Stimulated activated CD4-positive, alpha-beta T cell treated with anti-CD3 and anti-CD28 coated beads, Interleukin-1b, Interleukin-23, amount 100 ng/mL, for 1 hour (primary cell): Measurements from ENCODE around the gene EML4.
A peak's percentile ranks its signal among the peaks of the same experiment; 100 is the strongest.

Experiments used
- DNase-seq, 2 donors: peaks; one replicate each; pipeline ENCODE4 v3.0.0-alpha.2; 2020; ENCODE audit warnings: low read depth in 2 of 2

EML4 gene

GRCh38 chr2:42225573-42225972, 56.4 kb downstream of the EML4 start:
- no peak for DNase-seq

- no peak for DNase-seq
Measured at GRCh38 chr2:42227491-42227890, 58.3 kb downstream of the EML4 start.

GRCh38 chr2:42228101-42228500, 58.9 kb downstream of the EML4 start:
- no peak for DNase-seq

GRCh38 chr2:42229949-42230348, 60.8 kb downstream of the EML4 start:
- no peak for DNase-seq

- no peak for DNase-seq
Measured at GRCh38 chr2:42230891-42231290, 61.7 kb downstream of the EML4 start.

GRCh38 chr2:42232024-42232423, 62.9 kb downstream of the EML4 start:
- DNase-seq = no peak

GRCh38 chr2:42233976-42234441, 64.9 kb downstream of the EML4 start:
- DNase-seq = no peak

GRCh38 chr2:42236911-42237310, 67.8 kb downstream of the EML4 start:
- DNase-seq = no peak

- DNase-seq = peak; percentile 9 to 11
Measured at GRCh38 chr2:42238644-42239288, 69.6 kb downstream of the EML4 start.

- DNase-seq = no peak
Measured at GRCh38 chr2:42239289-42239661, 70.1 kb downstream of the EML4 start.

- no peak for DNase-seq
Measured at GRCh38 chr2:42239811-42240210, 70.7 kb downstream of the EML4 start.

- DNase-seq = no peak
Measured at GRCh38 chr2:42241517-42241916, 72.4 kb downstream of the EML4 start.

- DNase-seq = no peak
Measured at GRCh38 chr2:42243297-42243696, 74.1 kb downstream of the EML4 start.

GRCh38 chr2:42244520-42244919, 75.4 kb downstream of the EML4 start:
- DNase-seq = no peak

GRCh38 chr2:42245396-42245795, 76.2 kb downstream of the EML4 start:
- DNase-seq = no peak

GRCh38 chr2:42246562-42246961, 77.4 kb downstream of the EML4 start:
- no peak for DNase-seq

- no peak for DNase-seq
Measured at GRCh38 chr2:42248846-42249245, 79.7 kb downstream of the EML4 start.

- no peak for DNase-seq
Measured at GRCh38 chr2:42249284-42249683, 80.1 kb downstream of the EML4 start.

GRCh38 chr2:42249887-42250286, 80.7 kb downstream of the EML4 start:
- DNase-seq = no peak

GRCh38 chr2:42250925-42251324, 81.8 kb downstream of the EML4 start:
- DNase-seq = no peak

GRCh38 chr2:42252464-42252863, 83.3 kb downstream of the EML4 start:
- no peak for DNase-seq

- DNase-seq = no peak
Measured at GRCh38 chr2:42254186-42254895, 85.2 kb downstream of the EML4 start.

GRCh38 chr2:42256505-42256904, 87.4 kb downstream of the EML4 start:
- no peak for DNase-seq
